GM19351 (cell line): ENCODE data around the gene PRXL2B.
"Not testable (repeated sequence)": the region's sequence is repeated elsewhere in the genome, so short reads cannot be mapped to it uniquely, and the experiment has no call there.

ENCODE experiments used
- ATAC-seq: cut with Tn5 transposase; IDR thresholded peaks from one replicate; pipeline ENCODE4 v1.9.1; 2021; ENCODE audit warnings: mild to moderate bottlenecking, moderate library complexity; ENCODE audit not compliant: unreplicated experiment

PRXL2B gene

GRCh38 chr1:2550309-2550861 lies 36.2 kb upstream of the PRXL2B start:
- not testable (repeated sequence) for ATAC-seq

DNA sequence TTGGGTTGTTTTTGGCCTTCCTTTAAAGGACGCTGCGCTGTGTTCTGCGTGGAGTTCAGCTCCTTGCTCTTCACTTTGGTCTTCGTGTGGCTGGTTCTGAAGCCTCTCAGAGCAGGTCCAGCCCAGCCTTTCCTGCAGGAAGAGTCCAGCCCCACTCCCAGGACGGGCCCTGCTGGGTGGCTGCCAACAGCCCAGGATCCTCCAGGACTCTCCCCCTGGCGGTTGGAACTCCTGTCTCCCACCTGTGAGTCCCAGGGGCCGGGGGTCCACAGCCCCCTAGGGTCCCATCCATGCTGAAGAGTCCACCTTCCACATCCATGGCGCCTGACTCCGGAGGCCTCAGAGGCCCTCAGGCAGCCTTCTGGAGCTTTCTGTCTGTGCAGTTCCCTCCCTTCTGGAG lies 35.0 kb upstream of the PRXL2B start:
- ATAC-seq = not testable (repeated sequence)

- ATAC-seq = no peak
Observed at GRCh38 chr1:2552189-2552588, 34.4 kb upstream of the PRXL2B start.

GRCh38 chr1:2553076-2553475 lies 33.5 kb upstream of the PRXL2B start:
- not testable (repeated sequence) for ATAC-seq

GRCh38 chr1:2553871-2554620 lies 32.5 kb upstream of the PRXL2B start:
- ATAC-seq = no peak

- no peak for ATAC-seq
Observed at GRCh38 chr1:2554621-2555387, 31.8 kb upstream of the PRXL2B start.

DNA sequence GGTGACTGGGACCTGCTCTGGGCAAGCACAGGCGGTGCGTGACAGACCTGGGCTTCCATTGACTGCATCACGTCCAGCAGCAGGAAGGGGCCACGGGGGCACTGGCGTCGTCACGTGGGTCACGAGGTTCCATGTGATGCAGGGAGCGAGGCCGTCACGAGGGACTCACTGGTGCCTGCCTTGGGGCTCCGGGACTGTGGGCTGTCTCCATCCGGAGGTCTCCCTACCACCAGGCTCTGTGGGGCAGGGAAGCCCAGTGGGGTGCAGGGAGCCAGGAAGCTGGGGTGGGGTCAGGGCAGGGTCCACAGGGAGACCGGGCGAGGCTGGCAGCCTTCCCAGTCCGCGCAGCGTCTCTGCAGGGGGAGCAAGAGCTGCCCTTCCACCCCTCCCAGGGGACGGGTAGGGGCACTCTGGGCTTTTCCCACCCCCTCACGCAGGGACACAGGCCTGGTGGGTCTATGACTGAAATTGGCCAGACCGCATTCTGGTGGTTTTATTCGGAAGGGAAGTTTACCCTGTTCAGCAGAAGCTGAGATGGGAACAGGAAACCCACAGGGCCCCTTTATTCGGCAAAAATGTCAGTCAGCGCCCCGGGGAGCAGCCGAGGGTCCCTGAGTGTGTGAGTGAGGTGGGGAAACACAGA lies 30.8 kb upstream of the PRXL2B start:
- ATAC-seq = peak; percentile 36

DNA sequence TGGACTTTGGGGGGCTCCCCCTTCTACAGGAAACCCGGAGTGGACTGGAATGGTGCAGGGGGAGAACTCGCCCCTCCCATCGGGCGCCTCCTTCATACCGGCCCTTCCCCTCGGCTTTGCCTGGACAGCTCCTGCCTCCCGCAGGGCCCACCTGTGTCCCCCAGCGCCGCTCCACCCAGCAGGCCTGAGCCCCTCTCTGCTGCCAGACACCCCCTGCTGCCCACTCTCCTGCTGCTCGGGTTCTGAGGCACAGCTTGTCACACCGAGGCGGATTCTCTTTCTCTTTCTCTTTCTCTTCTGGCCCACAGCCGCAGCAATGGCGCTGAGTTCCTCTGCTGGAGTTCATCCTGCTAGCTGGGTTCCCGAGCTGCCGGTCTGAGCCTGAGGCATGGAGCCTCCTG lies 30.3 kb upstream of the PRXL2B start, which contains the start of gene TNFRSF14:
TNFRSF14 (plus strand) TSS at position 95 of the 401 bp plus-strand sequence; CDS start at position 389, 294 bp downstream.
- ATAC-seq = peak; percentile 50

DNA sequence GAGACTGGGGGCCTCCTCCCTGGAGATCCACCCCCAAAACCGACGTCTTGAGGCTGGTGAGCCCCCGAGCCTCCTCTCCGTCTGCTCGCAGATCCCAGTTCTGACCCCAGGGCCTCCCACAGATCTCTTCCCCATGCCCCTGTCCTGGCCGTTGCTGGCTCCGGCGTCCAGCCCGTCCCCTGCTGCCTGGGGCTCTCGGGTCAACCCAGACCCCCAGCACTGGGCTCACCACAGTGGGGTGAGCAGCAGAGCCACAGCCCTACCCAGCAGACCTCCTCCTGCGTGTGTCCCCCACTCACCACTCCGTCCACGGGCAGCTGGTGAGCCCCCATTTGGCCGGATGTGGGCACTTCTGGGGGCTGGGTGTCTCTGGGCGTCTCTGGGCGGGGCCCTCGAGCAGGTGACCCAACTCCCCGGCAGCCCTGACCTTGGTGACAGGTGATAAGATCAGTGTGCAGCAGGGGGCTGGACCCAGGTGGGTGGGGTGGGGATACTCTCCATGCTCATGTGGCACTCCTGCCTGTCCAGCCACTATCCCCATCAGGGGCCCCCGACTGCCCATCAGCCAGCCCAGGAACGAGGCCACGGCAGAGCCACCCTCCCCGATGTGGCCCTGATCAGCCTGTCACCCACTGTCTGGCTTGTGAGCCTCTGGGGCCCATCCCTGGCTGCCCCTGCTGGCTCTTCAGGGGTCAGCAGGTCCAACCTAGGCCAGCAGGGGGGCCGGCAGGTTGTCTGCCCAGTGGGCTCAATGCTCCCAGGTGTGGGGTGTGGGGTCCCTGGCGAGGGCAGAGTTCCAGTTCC lies 29.7 kb upstream of the PRXL2B start:
- ATAC-seq = peak; percentile 36

GRCh38 chr1:2557482-2558400 lies 28.8 kb upstream of the PRXL2B start:
- ATAC-seq = no peak

GRCh38 chr1:2558420-2558819 lies 28.2 kb upstream of the PRXL2B start:
- ATAC-seq = no peak

GRCh38 chr1:2558861-2559260 lies 27.7 kb upstream of the PRXL2B start:
- no peak for ATAC-seq

DNA sequence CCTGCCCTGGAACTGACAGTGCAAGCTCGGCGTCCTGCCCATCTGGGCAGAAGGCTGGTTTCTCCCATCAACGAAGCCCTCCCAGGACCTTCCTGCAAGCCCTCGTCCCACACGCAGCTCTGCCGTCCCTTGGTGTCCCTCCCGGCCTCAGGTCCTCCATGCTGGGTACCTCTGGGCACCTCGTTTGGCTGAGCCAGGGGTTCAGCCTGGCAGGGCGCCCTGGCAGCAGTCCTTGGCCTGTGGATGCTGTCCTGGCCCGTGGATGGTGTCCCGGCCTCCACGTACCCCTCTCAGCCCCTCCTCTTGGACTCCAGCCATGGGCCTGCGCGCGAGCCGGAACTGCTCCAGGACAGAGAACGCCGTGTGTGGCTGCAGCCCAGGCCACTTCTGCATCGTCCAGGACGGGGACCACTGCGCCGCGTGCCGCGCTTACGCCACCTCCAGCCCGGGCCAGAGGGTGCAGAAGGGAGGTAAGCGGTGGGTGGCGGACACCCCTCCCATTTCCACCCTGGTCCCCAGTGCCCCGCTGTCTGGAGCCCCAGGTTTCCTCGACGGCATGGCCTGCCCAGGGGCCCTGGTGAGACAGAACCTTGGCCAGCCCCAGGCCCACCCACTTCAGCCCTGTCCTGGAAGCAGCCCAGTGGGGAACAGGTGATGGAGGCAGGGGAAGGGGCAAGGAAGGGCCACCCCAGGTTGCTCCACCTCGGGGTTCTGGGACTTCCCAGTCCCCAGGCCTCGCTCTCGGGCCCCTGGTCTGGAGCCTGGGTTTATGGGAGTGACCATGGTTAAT lies 26.9 kb upstream of the PRXL2B start:
- ATAC-seq = no peak

- ATAC-seq = no peak
Observed at GRCh38 chr1:2560299-2561073, 26.1 kb upstream of the PRXL2B start.

- ATAC-seq = no peak
Observed at GRCh38 chr1:2561446-2561845, 25.1 kb upstream of the PRXL2B start.

DNA sequence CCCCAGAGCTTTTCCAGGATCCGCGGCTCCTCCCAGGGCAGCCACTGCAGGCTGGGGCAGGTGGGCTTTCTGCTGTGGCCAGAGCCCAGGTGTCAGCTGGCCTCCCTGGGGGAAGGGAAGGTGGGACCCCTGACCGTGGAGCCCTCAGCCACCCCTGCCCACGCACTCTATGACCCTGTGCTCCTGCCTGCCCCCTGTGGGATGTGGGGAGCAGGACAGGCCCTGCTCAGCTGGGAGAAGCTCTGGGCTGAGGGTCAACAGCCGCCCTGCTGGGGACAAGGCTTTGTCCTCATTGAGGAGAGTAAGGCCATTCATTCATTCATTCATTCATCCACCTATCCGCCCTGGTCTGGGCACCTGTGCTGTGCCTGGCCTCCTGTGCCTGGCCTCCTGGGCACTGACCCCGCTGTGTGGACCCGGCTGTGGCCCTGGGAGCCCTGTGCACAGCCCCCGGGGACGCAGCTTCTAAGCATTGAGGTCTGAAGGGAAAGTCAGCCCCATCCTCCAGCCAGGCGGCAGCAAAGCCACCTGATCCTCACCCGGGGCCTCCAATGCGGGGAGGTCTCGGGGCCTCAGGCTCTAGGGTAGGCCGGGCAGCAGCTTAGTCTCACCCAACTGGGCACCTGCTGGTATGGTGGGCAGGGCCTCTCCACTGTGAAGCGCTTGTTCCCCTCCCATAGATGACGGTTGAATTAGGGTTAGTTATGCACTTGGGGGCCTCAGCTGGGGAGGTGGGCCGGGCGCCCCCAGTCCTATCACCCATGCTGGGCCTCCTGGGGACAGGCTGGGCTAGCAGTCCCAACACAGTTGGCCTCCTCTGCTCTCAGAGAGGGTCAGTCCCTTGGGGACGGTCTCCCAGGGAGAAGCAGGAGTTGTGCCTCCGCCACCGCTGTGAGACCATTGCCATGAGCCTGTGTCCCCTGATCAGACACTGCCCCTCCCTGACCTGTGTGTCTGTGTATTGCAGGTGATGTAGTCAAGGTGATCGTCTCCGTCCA lies 24.4 kb upstream of the PRXL2B start:
- no peak for ATAC-seq

DNA sequence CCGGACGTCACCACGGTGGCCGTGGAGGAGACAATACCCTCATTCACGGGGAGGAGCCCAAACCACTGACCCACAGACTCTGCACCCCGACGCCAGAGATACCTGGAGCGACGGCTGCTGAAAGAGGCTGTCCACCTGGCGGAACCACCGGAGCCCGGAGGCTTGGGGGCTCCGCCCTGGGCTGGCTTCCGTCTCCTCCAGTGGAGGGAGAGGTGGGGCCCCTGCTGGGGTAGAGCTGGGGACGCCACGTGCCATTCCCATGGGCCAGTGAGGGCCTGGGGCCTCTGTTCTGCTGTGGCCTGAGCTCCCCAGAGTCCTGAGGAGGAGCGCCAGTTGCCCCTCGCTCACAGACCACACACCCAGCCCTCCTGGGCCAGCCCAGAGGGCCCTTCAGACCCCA lies 23.4 kb upstream of the PRXL2B start:
- no peak for ATAC-seq
